B cell (primary cell): ENCODE measurements around the gene KAZN. TPM values are rescaled to one million over a fixed set of nuclear protein-coding genes. Genes with fewer than 3 reads are reported as not detected.

Experiments
- ATAC-seq: fragments of 200-7000 bp; cut with Tn5 transposase; one replicate; pipeline ENCODE4 v1.10.0; 2021; ENCODE audit warnings: low read depth, mild to moderate bottlenecking, moderate number of reproducible peaks, moderate library complexity
- CTCF ChIA-PET: fragments of 350-600 bp; sonication (Branson Sonifier 250); formaldehyde crosslinking; loops from one replicate; lab custom pipeline; 2021; ENCODE audit warnings: antibody characterized with exemption, inconsistent platforms; lab: Charles Lee
- POLR2A ChIA-PET: fragments of 350-600 bp; sonication (Branson Sonifier 250); formaldehyde crosslinking; loops from one replicate; lab custom pipeline; 2021; ENCODE audit warnings: antibody characterized with exemption; lab: Charles Lee
- DNase-seq: peaks from one replicate; pipeline ENCODE4 v3.0.0; 2013
- H2AFZ ChIP-seq: 2 replicates; pipeline ENCODE4 v1.6.1; 2012; ENCODE audit warnings: mild to moderate bottlenecking, low read depth, low read length; ENCODE audit not compliant: insufficient read depth, poor library complexity, severe bottlenecking
- H3K27ac ChIP-seq, 2 donors: 1 replicate in 1 of 2; 2 replicates in 1 of 2; pipeline ENCODE4 v1.5.1; 2012 to 2013; ENCODE audit warnings: low read length in 2 of 2, mild to moderate bottlenecking in 2 of 2, moderate library complexity in 1 of 2
- H3K27me3 ChIP-seq, 4 experiments: fragments of 200-600 bp in 1 of 4; sonication (generic) in 1 of 4; replicated peaks in 1 of 4; 1 replicate in 2 of 4; 2 replicates in 2 of 4; pipeline versions ENCODE4 v1.6.1 to v1.7.0; 2013 to 2016; ENCODE audit warnings: low read length in 3 of 4, mild to moderate bottlenecking in 2 of 4, mixed read lengths in 1 of 4, moderate library complexity in 1 of 4; ENCODE audit not compliant: insufficient read depth in 4 of 4, control insufficient read depth in 3 of 4; ENCODE audit errors: control extremely low read depth in 1 of 4
- H3K36me3 ChIP-seq, 2 experiments: replicated peaks in 1 of 2; 1 replicate in 1 of 2; 2 replicates in 1 of 2; pipeline versions ENCODE4 v1.6.1 to v1.7.1; 2013; ENCODE audit warnings: low read length in 1 of 2; ENCODE audit not compliant: insufficient read depth in 2 of 2, control insufficient read depth in 1 of 2; ENCODE audit errors: control extremely low read depth in 1 of 2, extremely low read depth in 1 of 2
- H3K4me1 ChIP-seq, 2 donors: fragments of 200-600 bp in 1 of 2; sonication (generic) in 1 of 2; 1 replicate in 1 of 2; 2 replicates in 1 of 2; pipeline versions ENCODE4 v1.5.1 to v1.6.1; 2013 to 2017; ENCODE audit warnings: low read length in 2 of 2; ENCODE audit not compliant: control insufficient read depth in 2 of 2, insufficient read depth in 2 of 2
- H3K4me2 ChIP-seq: replicated peaks from 2 replicates; pipeline ENCODE3; 2012; ENCODE audit warnings: mild to moderate bottlenecking, low read depth, low read length; ENCODE audit not compliant: poor library complexity, severe bottlenecking
- H3K4me3 ChIP-seq, 5 experiments: fragments of 200-600 bp in 1 of 5; sonication (generic) in 1 of 5; 1 replicate in 3 of 5; 2 replicates in 2 of 5; pipeline versions ENCODE4 v1.5.1 to v1.7.0; 2011 to 2016; ENCODE audit warnings: low read length in 4 of 5, mild to moderate bottlenecking in 4 of 5, low read depth in 2 of 5, control low read depth in 1 of 5, moderate library complexity in 1 of 5; ENCODE audit not compliant: insufficient read depth in 1 of 5; ENCODE audit errors: control extremely low read depth in 1 of 5, extremely low read depth in 1 of 5
- H3K79me2 ChIP-seq: fragments of 200-600 bp; sonication (generic); one replicate; pipeline ENCODE4 v1.6.0; 2016; ENCODE audit warnings: low read length; ENCODE audit not compliant: control insufficient read depth, insufficient read depth
- H3K9ac ChIP-seq: fragments of 200-600 bp; sonication (generic); 2 replicates; pipeline ENCODE4 v1.6.1; 2017; ENCODE audit warnings: mild to moderate bottlenecking, low read length, moderate library complexity
- H3K9me3 ChIP-seq, 3 donors: one replicate each; pipeline versions ENCODE4 v1.6.1 to v1.7.1; 2013; ENCODE audit warnings: low read length in 2 of 3; ENCODE audit not compliant: control insufficient read depth in 2 of 3, insufficient read depth in 1 of 3; ENCODE audit errors: control extremely low read depth in 1 of 3
- H4K20me1 ChIP-seq: 2 replicates; pipeline ENCODE4 v1.6.0; 2012; ENCODE audit warnings: mild to moderate bottlenecking, low read length; ENCODE audit not compliant: insufficient read depth, control insufficient read depth, poor library complexity, severe bottlenecking
- H3K27ac Mint-ChIP-seq: one replicate; pipeline ENCODE4 v1.8.0; 2021; ENCODE audit warnings: mixed read lengths
- H3K27me3 Mint-ChIP-seq: one replicate; pipeline ENCODE4 v1.8.0; 2021; ENCODE audit warnings: mixed read lengths
- H3K4me1 Mint-ChIP-seq: one replicate; pipeline ENCODE4 v1.8.0; 2021; ENCODE audit warnings: mixed read lengths
- H3K4me3 Mint-ChIP-seq: one replicate; pipeline ENCODE4 v1.8.0; 2021; ENCODE audit warnings: mixed read lengths
- H3K9me3 Mint-ChIP-seq: one replicate; pipeline ENCODE4 v1.8.0; 2022; ENCODE audit warnings: mixed read lengths; ENCODE audit not compliant: insufficient read depth
- EZH2 ChIP-seq: IDR thresholded peaks from 2 replicates; pipeline ENCODE4 v1.6.1; 2012; ENCODE audit warnings: borderline replicate concordance, low read depth, mild to moderate bottlenecking, moderate library complexity, low read length; ENCODE audit not compliant: insufficient read depth, poor library complexity, severe bottlenecking
- WGBS: methylation state at CpG from one replicate; pipeline ENCODE4 v1.1.5; 2013; ENCODE audit warnings: missing lambda C conversion rate; ENCODE audit not compliant: insufficient coverage; 5-methylcytosine and 5-hydroxymethylcytosine counted together
- intact Hi-C: fragments of 100-400 bp; cut with micrococcal nuclease; formaldehyde crosslinking; loops from one replicate; pipeline ENCODE4 v1.10.0; 2022
- polyA plus RNA-seq: library from polyadenylated mRNA; depleted of rRNA; stranded (reverse); fragments of >200 nt; gene quantifications from 2 replicates; pipeline ENCODE4 v1.2.3, GENCODE V29; 2012
- total RNA-seq, 2 donors: library from RNA; stranded (reverse); fragments of 120-200 nt in 1 of 2; gene quantifications; 1 replicate in 1 of 2; 2 replicates in 1 of 2; pipeline versions ENCODE4 v1.2.3 to v1.2.4, GENCODE V29; 2013 to 2022
- TF ChIP-seq, protein P1 (sequence below): fragments of 200-600 bp; IDR thresholded peaks from one replicate; pipeline ENCODE4 v1.8.0; 2022; ENCODE audit warnings: antibody characterized with exemption, mild to moderate bottlenecking

Gene KAZN
- total and polyA plus RNA-seq, 2 donors (not counting 1 experiment from before 2014, with no cell fraction given), result 0.13 to 0.39 TPM

DNA sequence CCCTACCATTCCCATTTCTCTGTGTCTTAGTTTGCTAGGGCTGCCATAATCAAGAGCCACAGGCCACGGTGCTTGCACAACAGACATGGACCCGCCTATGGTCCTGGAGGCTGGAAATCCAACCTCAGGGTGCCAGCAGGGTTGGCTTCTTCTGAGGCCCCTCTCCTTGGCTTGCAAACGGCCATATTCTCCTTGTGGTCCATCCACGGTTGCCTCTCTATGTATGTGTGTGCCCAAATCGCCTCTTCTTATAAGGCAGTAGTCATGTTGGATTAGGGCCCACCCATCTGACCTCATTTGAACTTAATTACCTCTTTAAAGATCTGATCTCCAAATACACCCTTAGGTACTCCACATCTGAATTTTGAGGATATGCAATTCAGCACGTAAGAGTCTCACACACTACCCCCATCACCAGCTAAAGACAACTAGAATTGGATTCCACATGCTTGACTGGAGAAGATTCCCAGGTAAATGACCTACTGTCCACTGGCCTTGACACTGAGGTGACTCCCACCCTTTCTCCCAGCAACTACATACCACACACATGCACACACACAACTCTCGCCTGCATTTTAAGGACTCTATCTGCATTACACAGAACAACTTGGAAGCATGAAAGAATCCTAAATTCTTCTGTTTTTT, 526.7 kb downstream of the KAZN start:
- DNase-seq, result no peak
- peaks cover 0 to 9% (median 0%) of the 10 kb centered on the region in 3 donors for H3K9me3 ChIP-seq
- no peak for ATAC-seq
- intact Hi-C loops, result no loop called here
- no peaks in the 10 kb centered on the region for H3K4me1 ChIP-seq
- H3K36me3 ChIP-seq, result no peaks in the 10 kb centered on the region
- H3K79me2 ChIP-seq, result no peaks in the 10 kb centered on the region
- Mint-ChIP-seq H3K4me3 (no peak overlapping the region), H3K4me1 (no peaks in the 10 kb centered on the region), H3K9me3 (no peaks in the 10 kb centered on the region), H3K27ac (no peak overlapping the region), H3K27me3 (peaks cover 5% of the 10 kb centered on the region)
- H3K9ac ChIP-seq, result no peak overlapping the region
- TF ChIP-seq EZH2, result no peak
- peaks cover 0 to 13% (median 2%) of the 10 kb centered on the region in 4 experiments for H3K27me3 ChIP-seq
- H3K4me3 ChIP-seq, result no peak overlapping the region
- 94% methylated on average over 5 of the region's 7 CpGs for WGBS
- no peak overlapping the region for H3K4me2 ChIP-seq
- no peak overlapping the region for H3K27ac ChIP-seq
- ChIA-PET POLR2A (no interaction called here), CTCF (no interaction called here)
- no peak overlapping the region for H2AFZ ChIP-seq
- H4K20me1 ChIP-seq, result no peaks in the 10 kb centered on the region

DNA sequence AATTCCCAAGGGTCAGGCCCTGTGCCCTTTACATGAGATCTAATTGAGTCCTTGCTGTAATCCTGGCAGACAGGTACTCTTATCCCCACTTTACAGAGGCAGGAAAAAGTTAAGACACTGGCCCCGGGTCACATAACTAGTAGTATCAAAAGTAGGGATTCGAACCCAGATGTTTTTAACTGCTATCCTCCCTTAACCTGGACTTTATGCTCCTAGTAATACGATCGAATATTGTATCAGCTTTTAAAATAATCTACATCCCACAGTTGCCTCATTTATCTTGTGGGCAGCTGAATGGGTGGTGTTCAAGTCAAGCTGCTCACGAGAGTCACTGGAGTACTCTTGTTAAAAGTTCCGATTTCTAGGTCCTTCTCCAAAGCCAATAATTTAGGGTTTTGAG, 529.6 kb downstream of the KAZN start:
- H3K27ac ChIP-seq, result no peak overlapping the region
- H3K4me2 ChIP-seq, result no peak overlapping the region
- no peaks in the 10 kb centered on the region for H3K4me1 ChIP-seq
- no peaks in the 10 kb centered on the region for H3K9me3 Mint-ChIP-seq
- H4K20me1 ChIP-seq, result no peaks in the 10 kb centered on the region
- no peak for DNase-seq
- WGBS, result no CpG with 5 or more reads among the region's 6 CpGs
- H3K9ac ChIP-seq, result no peak overlapping the region
- no peaks in the 10 kb centered on the region for H3K4me1 Mint-ChIP-seq
- no peaks in the 10 kb centered on the region for H3K36me3 ChIP-seq
- intact Hi-C loops, result no loop called here
- peaks cover 0 to 9% (median 0%) of the 10 kb centered on the region in 3 donors for H3K9me3 ChIP-seq
- no peak for ATAC-seq
- H2AFZ ChIP-seq, result no peak overlapping the region
- no peaks in the 10 kb centered on the region for H3K79me2 ChIP-seq
- H3K27me3 ChIP-seq, result peaks cover 0 to 8% (median 2%) of the 10 kb centered on the region in 4 experiments
- no peak overlapping the region for H3K4me3 ChIP-seq
- H3K4me3 Mint-ChIP-seq, result no peak overlapping the region
- H3K27me3 Mint-ChIP-seq, result peaks cover 11% of the 10 kb centered on the region
- CTCF ChIA-PET, result interaction anchor here (0.7 to 2.1 kb wide), 11 partner anchors 9 to 306 kb away, joined by 3 to 21 read pairs (median 4); no protein-coding TSS in a partner anchor
- TF ChIP-seq, protein P1, sequence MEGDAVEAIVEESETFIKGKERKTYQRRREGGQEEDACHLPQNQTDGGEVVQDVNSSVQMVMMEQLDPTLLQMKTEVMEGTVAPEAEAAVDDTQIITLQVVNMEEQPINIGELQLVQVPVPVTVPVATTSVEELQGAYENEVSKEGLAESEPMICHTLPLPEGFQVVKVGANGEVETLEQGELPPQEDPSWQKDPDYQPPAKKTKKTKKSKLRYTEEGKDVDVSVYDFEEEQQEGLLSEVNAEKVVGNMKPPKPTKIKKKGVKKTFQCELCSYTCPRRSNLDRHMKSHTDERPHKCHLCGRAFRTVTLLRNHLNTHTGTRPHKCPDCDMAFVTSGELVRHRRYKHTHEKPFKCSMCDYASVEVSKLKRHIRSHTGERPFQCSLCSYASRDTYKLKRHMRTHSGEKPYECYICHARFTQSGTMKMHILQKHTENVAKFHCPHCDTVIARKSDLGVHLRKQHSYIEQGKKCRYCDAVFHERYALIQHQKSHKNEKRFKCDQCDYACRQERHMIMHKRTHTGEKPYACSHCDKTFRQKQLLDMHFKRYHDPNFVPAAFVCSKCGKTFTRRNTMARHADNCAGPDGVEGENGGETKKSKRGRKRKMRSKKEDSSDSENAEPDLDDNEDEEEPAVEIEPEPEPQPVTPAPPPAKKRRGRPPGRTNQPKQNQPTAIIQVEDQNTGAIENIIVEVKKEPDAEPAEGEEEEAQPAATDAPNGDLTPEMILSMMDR, result no peak
- no peak for TF ChIP-seq EZH2
- H3K27ac Mint-ChIP-seq, result no peak overlapping the region
- POLR2A ChIA-PET, result no interaction called here
